Karpas-422 (cell line): ENCODE measurements around the gene USP11. TPM values are rescaled to one million over a fixed set of nuclear protein-coding genes. Genes with fewer than 3 reads are reported as not detected.

Experiments used
- DNase-seq: peaks from one replicate; pipeline ENCODE4 v3.0.0-alpha.2; 2015
- H2AFZ ChIP-seq: fragments of 200-600 bp; sonication (generic); 2 replicates; pipeline ENCODE4 v1.6.1; 2014; ENCODE audit warnings: antibody characterized with exemption, low read length, mixed read lengths
- H3K27ac ChIP-seq: fragments of 200-600 bp; sonication (generic); 2 replicates; pipeline ENCODE4 v1.5.1; 2014; ENCODE audit warnings: mild to moderate bottlenecking, low read length, moderate library complexity
- H3K27me3 ChIP-seq: fragments of 200-600 bp; sonication (generic); 2 replicates; pipeline ENCODE4 v1.6.1; 2014; ENCODE audit warnings: low read length, mixed read lengths
- H3K36me3 ChIP-seq: fragments of 200-600 bp; sonication (generic); 2 replicates; pipeline ENCODE4 v1.6.1; 2014; ENCODE audit warnings: low read length, mixed read lengths; ENCODE audit not compliant: insufficient read depth
- H3K4me1 ChIP-seq: fragments of 200-600 bp; sonication (generic); 2 replicates; pipeline ENCODE4 v1.6.1; 2014; ENCODE audit warnings: mild to moderate bottlenecking, low read length, mixed read lengths
- H3K4me2 ChIP-seq: fragments of 200-600 bp; sonication (generic); 2 replicates; pipeline ENCODE4 v1.6.1; 2014; ENCODE audit warnings: low read length, low read depth, mild to moderate bottlenecking; ENCODE audit not compliant: poor library complexity, severe bottlenecking
- H3K4me3 ChIP-seq: fragments of 200-600 bp; sonication (generic); 2 replicates; pipeline ENCODE4 v1.5.1; 2014; ENCODE audit warnings: mild to moderate bottlenecking, antibody characterized with exemption, low read length, mixed read lengths
- H3K79me2 ChIP-seq: fragments of 200-600 bp; sonication (generic); 2 replicates; pipeline ENCODE4 v1.6.1; 2014; ENCODE audit warnings: mild to moderate bottlenecking, low read length, mixed read lengths
- H3K9ac ChIP-seq: fragments of 200-600 bp; sonication (generic); 2 replicates; pipeline ENCODE4 v1.6.0; 2014; ENCODE audit warnings: low read length
- H3K9me2 ChIP-seq: fragments of 200-600 bp; sonication (generic), shearing (Covaris generic); replicated peaks from 2 replicates; pipeline ENCODE4 v1.6.0; 2014; ENCODE audit warnings: mild to moderate bottlenecking, low read length, moderate library complexity; ENCODE audit not compliant: insufficient read depth
- H3K9me3 ChIP-seq: fragments of 300-700, 200-600 bp; sonication (generic); 2 replicates; pipeline ENCODE4 v1.6.1; 2014; ENCODE audit warnings: low read length, mixed read lengths
- H4K20me1 ChIP-seq: fragments of 200-600 bp; sonication (generic); 2 replicates; pipeline ENCODE4 v1.6.1; 2014; ENCODE audit warnings: mild to moderate bottlenecking, antibody characterized with exemption, low read length, low read depth; ENCODE audit not compliant: insufficient read depth
- total RNA-seq: library from RNA; depleted of rRNA; stranded (reverse); fragments of >200 nt; shearing (Covaris generic); gene quantifications from 2 replicates; pipeline ENCODE4 v1.2.3, GENCODE V29; 2014; ENCODE audit warnings: low replicate concordance

Gene USP11
- total RNA-seq, 1 experiment from 2014 or later, result 30.9 TPM

DNA sequence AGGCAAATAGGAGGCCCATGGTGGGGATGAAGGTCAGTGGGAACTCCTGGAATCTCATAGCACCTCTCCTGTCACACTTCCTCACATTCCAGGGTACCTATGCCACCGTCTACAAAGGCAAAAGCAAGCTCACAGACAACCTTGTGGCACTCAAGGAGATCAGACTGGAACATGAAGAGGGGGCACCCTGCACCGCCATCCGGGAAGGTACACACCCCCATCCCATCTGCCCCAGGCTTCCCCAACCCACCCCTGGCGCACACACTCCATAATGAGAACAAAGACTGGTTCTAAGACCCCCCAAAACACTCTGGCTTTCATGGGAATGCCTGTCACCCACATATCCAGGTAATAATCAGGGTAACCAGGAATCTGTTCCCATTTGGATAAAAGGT, 7.9 kb upstream of the USP11 start:
- Histone ChIP-seq H3K4me1 (peaks cover 17% of the 10 kb centered on the region), H3K36me3 (peaks cover 50% of the 10 kb centered on the region), H3K9me3 (no peaks in the 10 kb centered on the region), H3K79me2 (peaks cover 29% of the 10 kb centered on the region), H3K4me2 (no peak overlapping the region), H3K27me3 (no peaks in the 10 kb centered on the region), H3K9me2 (no peaks in the 10 kb centered on the region), H2AFZ (no peak overlapping the region), H4K20me1 (peaks cover 32% of the 10 kb centered on the region), H3K9ac (no peak overlapping the region), H3K4me3 (no peak overlapping the region), H3K27ac (no peak overlapping the region)
- no peak for DNase-seq

- Histone ChIP-seq H2AFZ (no peak overlapping the region), H3K27ac (no peak overlapping the region), H3K4me3 (no peak overlapping the region), H3K9me2 (no peaks in the 10 kb centered on the region), H3K36me3 (peaks cover 54% of the 10 kb centered on the region), H3K27me3 (no peaks in the 10 kb centered on the region), H3K4me1 (peaks cover 6% of the 10 kb centered on the region), H4K20me1 (peaks cover 20% of the 10 kb centered on the region), H3K9ac (no peak overlapping the region), H3K4me2 (no peak overlapping the region), H3K9me3 (no peaks in the 10 kb centered on the region), H3K79me2 (peaks cover 17% of the 10 kb centered on the region)
- no peak for DNase-seq
Measured at GRCh38 chrX:47226071-47226470, 6.7 kb upstream of the USP11 start.

- Histone ChIP-seq H3K4me3 (no peak overlapping the region), H3K4me2 (no peak overlapping the region), H2AFZ (no peak overlapping the region), H3K9ac (no peak overlapping the region), H3K9me2 (no peaks in the 10 kb centered on the region), H4K20me1 (peaks cover 13% of the 10 kb centered on the region; the same call in 1 of the 2 replicates), H3K27ac (no peak overlapping the region), H3K4me1 (no peaks in the 10 kb centered on the region), H3K36me3 (peaks cover 51% of the 10 kb centered on the region), H3K79me2 (peaks cover 10% of the 10 kb centered on the region), H3K27me3 (no peaks in the 10 kb centered on the region), H3K9me3 (no peaks in the 10 kb centered on the region)
- no peak for DNase-seq
Measured at GRCh38 chrX:47226531-47227333, 6.1 kb upstream of the USP11 start.

DNA sequence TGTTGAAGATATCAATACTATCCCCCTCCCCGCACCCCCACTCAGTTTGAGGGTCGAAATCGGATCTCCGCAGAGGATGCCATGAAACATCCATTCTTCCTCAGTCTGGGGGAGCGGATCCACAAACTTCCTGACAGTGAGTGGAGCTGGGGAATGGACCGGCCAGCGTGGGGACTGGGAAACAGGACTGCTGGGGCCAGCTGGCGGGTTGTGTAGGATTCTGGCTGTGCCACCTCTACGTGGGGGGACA, 5.5 kb upstream of the USP11 start:
- H3K4me1 ChIP-seq, result peaks cover 4% of the 10 kb centered on the region
- H3K9ac ChIP-seq, result no peak overlapping the region
- H3K36me3 ChIP-seq, result peaks cover 47% of the 10 kb centered on the region
- no peak overlapping the region for H3K27ac ChIP-seq
- H3K9me3 ChIP-seq, result no peaks in the 10 kb centered on the region
- H4K20me1 ChIP-seq, result peaks cover 8% of the 10 kb centered on the region; the same call in 1 of the 2 replicates
- H3K79me2 ChIP-seq, result peaks cover 5% of the 10 kb centered on the region
- DNase-seq, result no peak
- no peak overlapping the region for H3K4me2 ChIP-seq
- no peaks in the 10 kb centered on the region for H3K9me2 ChIP-seq
- no peaks in the 10 kb centered on the region for H3K27me3 ChIP-seq
- H2AFZ ChIP-seq, result no peak overlapping the region
- no peak overlapping the region for H3K4me3 ChIP-seq

GRCh38 chrX:47228550-47229270, 4.1 kb upstream of the USP11 start:
- H3K4me1 ChIP-seq, result peaks cover 8% of the 10 kb centered on the region
- H3K9me2 ChIP-seq, result no peaks in the 10 kb centered on the region
- H3K9me3 ChIP-seq, result no peaks in the 10 kb centered on the region
- peaks cover 41% of the 10 kb centered on the region for H3K36me3 ChIP-seq
- H3K79me2 ChIP-seq, result no peaks in the 10 kb centered on the region; the same call in 1 of the 2 replicates
- H3K4me2 ChIP-seq, result no peak overlapping the region
- no peak overlapping the region for H3K9ac ChIP-seq
- no peak for DNase-seq
- no peak overlapping the region for H3K27ac ChIP-seq
- H3K27me3 ChIP-seq, result no peaks in the 10 kb centered on the region
- H4K20me1 ChIP-seq, result no peaks in the 10 kb centered on the region
- no peak overlapping the region for H2AFZ ChIP-seq
- H3K4me3 ChIP-seq, result no peak overlapping the region

DNA sequence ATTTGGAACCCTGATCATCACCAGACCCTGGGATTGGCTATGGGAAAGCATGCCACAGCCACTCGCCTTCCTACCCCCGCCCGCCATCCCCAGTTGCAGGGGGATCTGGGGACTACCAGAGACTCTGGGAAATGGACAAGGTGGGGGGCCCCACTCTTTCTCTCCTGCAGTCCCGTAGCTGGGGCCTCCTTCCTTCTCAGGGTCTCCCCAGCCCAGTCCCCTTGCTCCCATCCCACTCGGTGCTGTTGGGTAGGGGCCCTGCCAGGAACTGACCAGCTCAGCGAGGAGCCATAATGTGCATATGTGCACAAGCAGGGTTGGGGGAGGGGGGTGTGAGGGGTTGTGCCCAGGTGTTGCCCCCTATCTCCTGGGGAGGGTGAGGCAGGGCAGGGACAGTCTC, 3.4 kb upstream of the USP11 start:
- Histone ChIP-seq H3K4me3 (no peak overlapping the region), H4K20me1 (no peaks in the 10 kb centered on the region)
- no peak for DNase-seq

DNA sequence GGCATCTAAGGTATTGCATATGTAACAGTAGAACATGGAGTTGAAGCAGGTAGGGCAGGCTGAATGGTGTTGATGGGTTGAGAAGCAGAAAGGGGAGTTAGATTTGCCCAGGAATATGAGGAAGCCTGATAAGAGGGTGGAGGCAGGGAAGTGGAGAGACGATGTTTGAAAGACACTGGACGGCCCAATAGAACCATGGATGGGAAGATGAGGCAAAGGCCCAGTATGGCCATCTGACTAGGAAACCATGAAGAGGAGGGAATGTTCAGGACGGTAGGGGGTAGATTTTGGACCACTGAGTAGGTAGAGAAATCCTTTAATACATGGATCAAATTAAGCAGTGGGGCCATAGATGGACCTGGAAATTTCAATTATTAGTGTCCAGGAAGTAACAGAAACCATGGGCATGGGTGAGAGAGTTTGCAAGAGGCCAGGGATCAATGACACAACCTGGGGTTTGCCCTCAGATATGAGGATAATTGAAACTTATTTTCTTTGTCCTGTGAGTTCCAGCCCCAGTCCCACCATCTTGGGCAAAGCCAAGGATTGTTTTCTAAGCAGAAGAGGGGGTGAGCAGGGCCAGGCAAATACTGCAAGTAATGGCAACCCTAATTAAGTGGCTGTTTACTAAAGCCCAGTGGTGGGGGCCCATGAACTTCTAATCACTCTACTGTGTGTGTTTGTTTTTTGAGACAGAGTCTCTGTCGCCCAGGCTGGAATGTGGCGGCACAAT, 2.5 kb upstream of the USP11 start:
- Histone ChIP-seq H2AFZ (no peak overlapping the region), H3K27ac (no peak overlapping the region), H3K27me3 (no peaks in the 10 kb centered on the region), H3K4me1 (peaks cover 14% of the 10 kb centered on the region), H4K20me1 (no peaks in the 10 kb centered on the region), H3K4me3 (no peak overlapping the region), H3K36me3 (peaks cover 32% of the 10 kb centered on the region), H3K79me2 (peaks cover 16% of the 10 kb centered on the region), H3K9me3 (no peaks in the 10 kb centered on the region), H3K4me2 (no peak overlapping the region), H3K9me2 (no peaks in the 10 kb centered on the region), H3K9ac (no peak overlapping the region)
- no peak for DNase-seq

More for the DNA sequence above, 3.4 kb upstream of the USP11 start:
- Histone ChIP-seq H3K9me3 (no peaks in the 10 kb centered on the region), H3K9ac (no peak overlapping the region), H3K36me3 (peaks cover 40% of the 10 kb centered on the region), H3K27ac (no peak overlapping the region), H3K79me2 (peaks cover 7% of the 10 kb centered on the region), H3K9me2 (no peaks in the 10 kb centered on the region), H2AFZ (no peak overlapping the region), H3K27me3 (no peaks in the 10 kb centered on the region), H3K4me2 (no peak overlapping the region), H3K4me1 (peaks cover 9% of the 10 kb centered on the region)

DNA sequence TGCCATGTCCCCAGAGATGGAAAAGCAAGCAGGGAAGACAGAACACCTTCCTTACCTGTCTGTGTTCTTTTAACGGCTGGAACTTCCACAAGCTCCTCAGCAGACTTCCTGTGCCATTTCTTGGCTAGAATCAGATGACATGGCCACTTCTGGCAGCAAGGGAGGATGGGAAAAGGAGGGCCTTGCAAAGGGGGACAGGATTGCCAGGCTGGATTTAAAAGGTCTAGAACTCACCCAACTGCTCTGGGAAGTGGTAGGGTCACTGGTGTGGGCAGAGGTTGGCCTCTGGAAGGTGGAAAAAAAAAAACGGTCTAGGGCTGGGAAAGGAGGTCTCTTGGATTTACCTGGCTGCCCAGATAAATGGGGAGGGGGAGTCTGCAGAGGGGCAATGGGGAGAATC, 1.6 kb upstream of the USP11 start:
- Histone ChIP-seq H3K27ac (no peak overlapping the region), H3K4me1 (peaks cover 14% of the 10 kb centered on the region), H2AFZ (no peak overlapping the region), H3K9me3 (no peaks in the 10 kb centered on the region), H3K27me3 (no peaks in the 10 kb centered on the region), H3K9ac (no peak overlapping the region), H3K36me3 (peaks cover 27% of the 10 kb centered on the region), H3K4me2 (no peak overlapping the region), H3K79me2 (peaks cover 24% of the 10 kb centered on the region), H3K9me2 (no peaks in the 10 kb centered on the region), H3K4me3 (no peak overlapping the region), H4K20me1 (no peaks in the 10 kb centered on the region)
- no peak for DNase-seq
